Calu3 (cell line): Measurements from ENCODE around the gene SLC39A2. TPM values are rescaled to one million over a fixed set of nuclear protein-coding genes. Genes with fewer than 3 reads are reported as not detected.

ENCODE experiments used
- BruUV-seq: library from RNA; stranded (reverse); fragments of 400-500 nt; replicated peaks from 2 replicates; lab custom pipeline; 2021; lab: Mats Ljungman, UMichigan
- CTCF ChIA-PET: fragments of 300-600 bp; sonication (Branson Sonifier 250); formaldehyde crosslinking; loops from one replicate; lab custom pipeline; 2022; ENCODE audit warnings: antibody characterized with exemption; lab: Charles Lee
- DNase-seq: peaks from one replicate; pipeline ENCODE4 v3.0.0; 2022
- H3K27ac Mint-ChIP-seq: one replicate; pipeline ENCODE4 v1.8.0; 2022; ENCODE audit warnings: mixed read lengths; ENCODE audit not compliant: unreplicated experiment
- H3K27me3 Mint-ChIP-seq: one replicate; pipeline ENCODE4 v1.8.0; 2022; ENCODE audit warnings: mixed read lengths; ENCODE audit not compliant: unreplicated experiment
- H3K36me3 Mint-ChIP-seq: one replicate; pipeline ENCODE4 v1.8.0; 2022; ENCODE audit warnings: mild to moderate bottlenecking, moderate library complexity, mixed read lengths; ENCODE audit not compliant: insufficient read depth, unreplicated experiment
- H3K4me1 Mint-ChIP-seq: one replicate; pipeline ENCODE4 v1.8.0; 2022; ENCODE audit warnings: mild to moderate bottlenecking, low read depth, mixed read lengths; ENCODE audit not compliant: unreplicated experiment
- H3K4me3 Mint-ChIP-seq: one replicate; pipeline ENCODE4 v1.8.0; 2022; ENCODE audit warnings: mild to moderate bottlenecking, low read depth, moderate library complexity, mixed read lengths; ENCODE audit not compliant: unreplicated experiment
- H3K9me3 Mint-ChIP-seq: one replicate; pipeline ENCODE4 v1.8.0; 2022; ENCODE audit warnings: low read depth, mixed read lengths; ENCODE audit not compliant: unreplicated experiment
- intact Hi-C: fragments of 100-400 bp; cut with micrococcal nuclease; formaldehyde crosslinking; loops from one replicate; pipeline ENCODE4 v1.10.0; 2022; ENCODE audit not compliant: unreplicated experiment
- total RNA-seq: library from RNA; stranded (reverse); gene quantifications from 2 replicates; pipeline ENCODE4 v1.2.3, GENCODE V29; 2022
- TF ChIP-seq, protein P1 (sequence below): fragments of 200-600 bp; IDR thresholded peaks from one replicate; pipeline ENCODE4 v1.8.0; 2022; ENCODE audit warnings: antibody characterized with exemption; ENCODE audit not compliant: unreplicated experiment

Gene SLC39A2
- total RNA-seq, 1 experiment from 2014 or later: not detected

- intact Hi-C loops: loop anchor here (10.0 kb wide), 1 partner anchor 189 kb away; no protein-coding TSS in a partner anchor
- H3K4me1 Mint-ChIP-seq: peaks cover 22% of the 10 kb centered on the region
- BruUV-seq: no TSS peak
- H3K9me3 Mint-ChIP-seq: no peaks in the 10 kb centered on the region
- H3K27me3 Mint-ChIP-seq: peaks cover 52% of the 10 kb centered on the region
- TF ChIP-seq, protein P1, sequence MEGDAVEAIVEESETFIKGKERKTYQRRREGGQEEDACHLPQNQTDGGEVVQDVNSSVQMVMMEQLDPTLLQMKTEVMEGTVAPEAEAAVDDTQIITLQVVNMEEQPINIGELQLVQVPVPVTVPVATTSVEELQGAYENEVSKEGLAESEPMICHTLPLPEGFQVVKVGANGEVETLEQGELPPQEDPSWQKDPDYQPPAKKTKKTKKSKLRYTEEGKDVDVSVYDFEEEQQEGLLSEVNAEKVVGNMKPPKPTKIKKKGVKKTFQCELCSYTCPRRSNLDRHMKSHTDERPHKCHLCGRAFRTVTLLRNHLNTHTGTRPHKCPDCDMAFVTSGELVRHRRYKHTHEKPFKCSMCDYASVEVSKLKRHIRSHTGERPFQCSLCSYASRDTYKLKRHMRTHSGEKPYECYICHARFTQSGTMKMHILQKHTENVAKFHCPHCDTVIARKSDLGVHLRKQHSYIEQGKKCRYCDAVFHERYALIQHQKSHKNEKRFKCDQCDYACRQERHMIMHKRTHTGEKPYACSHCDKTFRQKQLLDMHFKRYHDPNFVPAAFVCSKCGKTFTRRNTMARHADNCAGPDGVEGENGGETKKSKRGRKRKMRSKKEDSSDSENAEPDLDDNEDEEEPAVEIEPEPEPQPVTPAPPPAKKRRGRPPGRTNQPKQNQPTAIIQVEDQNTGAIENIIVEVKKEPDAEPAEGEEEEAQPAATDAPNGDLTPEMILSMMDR: no peak
- no peak overlapping the region for H3K27ac Mint-ChIP-seq
- no peak for DNase-seq
- CTCF ChIA-PET: interaction anchor here (0.6 to 6.7 kb wide), 2 partner anchors 29 to 390 kb away, joined by 4 to 93 read pairs; no protein-coding TSS in a partner anchor
- no peaks in the 10 kb centered on the region for H3K36me3 Mint-ChIP-seq
- no peak overlapping the region for H3K4me3 Mint-ChIP-seq
Observed at GRCh38 chr14:21043974-21044618, 45.0 kb downstream of the SLC39A2 start.

GRCh38 chr14:21047378-21047781, 48.3 kb downstream of the SLC39A2 start:
- TF ChIP-seq, protein P1: no peak
- CTCF ChIA-PET: interaction anchor here (0.7 to 1.3 kb wide), 3 partner anchors 23 to 57 kb away, joined by 4 read pairs; partner anchors contain the start of gene ARHGEF40
- Mint-ChIP-seq H3K36me3 (no peaks in the 10 kb centered on the region), H3K9me3 (no peaks in the 10 kb centered on the region), H3K4me3 (no peak overlapping the region), H3K4me1 (peaks cover 15% of the 10 kb centered on the region), H3K27ac (no peak overlapping the region), H3K27me3 (peaks cover 44% of the 10 kb centered on the region)
- intact Hi-C loops: loop anchor here (10.0 kb wide), 1 partner anchor 193 kb away; no protein-coding TSS in a partner anchor
- no TSS peak for BruUV-seq
- no peak for DNase-seq

GRCh38 chr14:21048638-21049037, 49.5 kb downstream of the SLC39A2 start:
- no peak overlapping the region for H3K4me3 Mint-ChIP-seq
- H3K36me3 Mint-ChIP-seq: no peaks in the 10 kb centered on the region
- intact Hi-C loops: loop anchor here (10.0 kb wide), 1 partner anchor 194 kb away; no protein-coding TSS in a partner anchor
- no peak overlapping the region for H3K27ac Mint-ChIP-seq
- CTCF ChIA-PET: interaction anchor here (1.0 kb wide), 1 partner anchor 56 kb away, joined by 4 read pairs; no protein-coding TSS in a partner anchor
- TF ChIP-seq, protein P1: no peak
- peaks cover 9% of the 10 kb centered on the region for H3K4me1 Mint-ChIP-seq
- H3K9me3 Mint-ChIP-seq: no peaks in the 10 kb centered on the region
- no peak for DNase-seq
- H3K27me3 Mint-ChIP-seq: peaks cover 31% of the 10 kb centered on the region
- no TSS peak for BruUV-seq

DNA sequence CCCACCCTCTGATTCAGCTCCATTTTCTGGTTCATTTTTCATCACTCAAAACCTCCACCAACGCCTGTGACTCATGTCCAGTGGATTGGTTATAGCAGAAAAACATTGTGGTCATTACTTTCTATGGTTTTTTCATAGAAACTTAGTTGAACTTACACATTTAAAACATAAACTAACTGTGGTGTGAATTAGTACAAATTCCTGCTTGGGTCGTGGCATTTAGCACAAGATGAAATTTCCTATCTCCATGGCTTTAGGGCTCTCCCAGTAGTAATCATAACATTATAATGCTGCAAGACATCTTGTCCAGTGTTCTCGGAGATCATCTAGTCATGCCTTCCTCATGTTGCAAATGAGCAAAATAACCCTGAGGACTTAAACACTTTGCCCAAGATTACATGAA, 50.2 kb downstream of the SLC39A2 start:
- peaks cover 10% of the 10 kb centered on the region for H3K4me1 Mint-ChIP-seq
- intact Hi-C loops: loop anchor here (10.0 kb wide), 1 partner anchor 194 kb away; no protein-coding TSS in a partner anchor
- H3K36me3 Mint-ChIP-seq: no peaks in the 10 kb centered on the region
- TF ChIP-seq, protein P1: no peak
- H3K27me3 Mint-ChIP-seq: peaks cover 25% of the 10 kb centered on the region
- H3K27ac Mint-ChIP-seq: no peak overlapping the region
- no peak overlapping the region for H3K4me3 Mint-ChIP-seq
- BruUV-seq: no TSS peak
- CTCF ChIA-PET: no interaction called here
- DNase-seq: no peak
- no peaks in the 10 kb centered on the region for H3K9me3 Mint-ChIP-seq
